Activated T-helper 1 cell treated with anti-CD3 and anti-CD28 coated beads, Interleukin-12 subunit alpha, Interleukin-12 subunit beta, Interleukin-2, Interleukin-4 antibody, amounts not matched to agents 30 ng/mL and 10 ng/mL and 1 ng/mL, durations not matched to agents 14 hours and 24 hours and 36 hours (primary cell): Measurements from ENCODE around the gene IQSEC1. TPM values are rescaled to one million over a fixed set of nuclear protein-coding genes. Genes with fewer than 3 reads are reported as not detected.

Source experiments
- DNase-seq: peaks from one replicate; pipeline ENCODE4 v3.0.0; 2021; ENCODE audit warnings: low spot score
- H3K27ac Mint-ChIP-seq: one replicate; pipeline ENCODE4 v1.8.0; 2021; ENCODE audit warnings: mild to moderate bottlenecking, mixed read lengths
- H3K27me3 Mint-ChIP-seq: one replicate; pipeline ENCODE4 v1.8.0; 2022; ENCODE audit warnings: mild to moderate bottlenecking, moderate library complexity, mixed read lengths; ENCODE audit not compliant: insufficient read depth
- H3K36me3 Mint-ChIP-seq: one replicate; pipeline ENCODE4 v1.8.0; 2021; ENCODE audit warnings: low read depth, mixed read lengths
- H3K4me1 Mint-ChIP-seq: one replicate; pipeline ENCODE4 v1.8.0; 2021; ENCODE audit warnings: low read depth, mixed read lengths
- H3K4me3 Mint-ChIP-seq: one replicate; pipeline ENCODE4 v1.8.0; 2021; ENCODE audit warnings: mild to moderate bottlenecking, moderate library complexity, mixed read lengths
- H3K9me3 Mint-ChIP-seq: one replicate; pipeline ENCODE4 v1.8.0; 2021; ENCODE audit warnings: mixed read lengths
- intact Hi-C: fragments of 100-400 bp; cut with micrococcal nuclease; formaldehyde crosslinking; loops from one replicate; pipeline ENCODE4 v1.15.1; 2024
- total RNA-seq: library from RNA; stranded (reverse); gene quantifications from 2 replicates; pipeline ENCODE4 v1.2.3, GENCODE V29; 2022

IQSEC1 gene
- 24.9 and 31.4 TPM in 2 replicates for total RNA-seq

DNA sequence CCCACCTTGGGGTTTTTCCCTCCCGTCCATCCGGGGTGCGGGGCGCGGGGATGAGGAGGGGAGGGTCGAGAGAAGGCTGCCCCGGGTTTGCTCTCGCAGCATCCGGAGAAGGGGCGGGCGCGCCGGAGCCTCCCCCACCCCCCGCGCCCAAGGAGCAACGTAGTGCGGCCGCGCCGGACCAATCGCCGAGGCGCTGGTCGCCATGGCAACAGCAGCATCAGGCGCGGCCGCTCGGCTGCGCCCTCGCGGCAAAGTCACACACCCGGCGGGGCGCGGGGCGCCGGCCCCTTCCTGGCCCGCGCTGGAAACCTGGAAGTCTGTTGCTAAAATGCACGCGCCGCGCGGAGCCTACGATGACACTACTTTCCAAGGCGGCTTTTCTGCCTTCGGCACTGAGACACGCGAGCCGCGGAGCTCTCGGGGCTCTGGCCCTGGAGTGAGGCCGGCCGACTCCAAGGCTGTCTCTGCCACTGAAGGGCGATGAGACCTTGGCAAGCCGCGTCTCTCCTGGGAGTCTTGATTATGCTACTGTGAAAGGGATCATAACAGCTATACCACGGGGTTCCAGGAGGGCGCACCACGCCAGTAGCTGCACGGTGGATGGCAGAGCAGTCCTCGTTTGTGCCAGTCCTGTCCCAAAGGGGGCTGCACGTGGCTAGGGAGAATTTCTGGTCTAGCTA lies at the start of gene IQSEC1:
Gene IQSEC1, minus strand, starts transcription at position 104 of the 680 bp plus-strand sequence. CDS start 415 bp downstream, outside the sequence.
- Mint-ChIP-seq H3K9me3 (no peaks in the 10 kb centered on the region), H3K27ac (peak within 1 kb of the TSS; percentile 68), H3K27me3 (peaks cover 33% of the 10 kb centered on the region), H3K4me1 (peaks cover 28% of the 10 kb centered on the region), H3K36me3 (peaks cover 2% of the 10 kb centered on the region), H3K4me3 (peak within 1 kb of the TSS; percentile 84)
- DNase-seq: peak; percentile 71
- intact Hi-C loops: loop anchor here (1.0 to 5.0 kb wide), 4 partner anchors 58 to 106 kb away; no protein-coding TSS in a partner anchor

DNA sequence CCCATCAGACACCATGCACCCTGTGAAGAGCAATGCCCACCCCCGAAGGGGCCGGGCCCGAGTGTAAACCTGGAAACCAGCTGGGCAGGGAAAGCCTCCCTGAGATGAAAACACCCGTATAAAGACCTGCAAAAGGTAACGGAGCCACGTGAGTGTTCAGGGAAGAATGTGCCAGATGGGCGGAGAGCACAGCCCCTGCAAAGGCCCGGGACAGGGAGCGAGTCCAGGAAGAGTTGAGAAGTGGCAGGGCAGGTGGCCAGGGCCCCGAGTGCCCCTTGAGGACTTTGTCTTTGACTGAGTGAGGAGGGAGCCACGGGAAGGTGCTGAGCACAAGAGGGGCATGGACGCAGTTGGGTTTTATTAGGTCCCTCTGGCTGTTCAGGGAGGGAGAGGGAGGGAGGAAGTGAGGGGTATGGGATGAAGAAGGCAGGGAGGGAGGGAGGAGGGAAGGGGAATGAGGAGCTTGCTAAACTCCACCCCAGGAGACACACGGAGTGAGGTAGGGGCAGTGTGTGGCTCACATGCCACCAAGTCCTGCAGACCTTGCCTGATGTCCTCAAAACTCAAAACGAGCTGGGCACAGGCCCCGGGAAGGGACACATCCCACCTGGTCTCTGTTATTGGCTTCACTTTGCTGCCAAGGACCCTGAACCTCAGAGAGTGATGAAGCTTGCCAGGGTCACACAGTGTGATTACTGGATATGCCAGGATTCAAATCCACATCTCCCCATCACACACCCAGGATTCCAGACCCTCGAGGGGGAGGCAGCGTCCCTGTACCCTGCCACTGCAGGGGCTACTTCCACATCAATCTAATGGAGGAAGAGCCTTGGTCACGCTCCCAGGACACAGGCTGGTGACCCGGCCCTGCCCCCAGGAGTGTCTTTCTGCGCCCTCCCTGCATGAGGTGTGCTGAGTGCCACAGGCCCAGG lies 49.1 kb upstream of the IQSEC1 start:
- no peaks in the 10 kb centered on the region for H3K4me1 Mint-ChIP-seq
- H3K27ac Mint-ChIP-seq: no peak overlapping the region
- no peaks in the 10 kb centered on the region for H3K9me3 Mint-ChIP-seq
- H3K27me3 Mint-ChIP-seq: no peaks in the 10 kb centered on the region
- DNase-seq: no peak
- H3K36me3 Mint-ChIP-seq: no peaks in the 10 kb centered on the region
- no peak overlapping the region for H3K4me3 Mint-ChIP-seq
- intact Hi-C loops: no loop called here

DNA sequence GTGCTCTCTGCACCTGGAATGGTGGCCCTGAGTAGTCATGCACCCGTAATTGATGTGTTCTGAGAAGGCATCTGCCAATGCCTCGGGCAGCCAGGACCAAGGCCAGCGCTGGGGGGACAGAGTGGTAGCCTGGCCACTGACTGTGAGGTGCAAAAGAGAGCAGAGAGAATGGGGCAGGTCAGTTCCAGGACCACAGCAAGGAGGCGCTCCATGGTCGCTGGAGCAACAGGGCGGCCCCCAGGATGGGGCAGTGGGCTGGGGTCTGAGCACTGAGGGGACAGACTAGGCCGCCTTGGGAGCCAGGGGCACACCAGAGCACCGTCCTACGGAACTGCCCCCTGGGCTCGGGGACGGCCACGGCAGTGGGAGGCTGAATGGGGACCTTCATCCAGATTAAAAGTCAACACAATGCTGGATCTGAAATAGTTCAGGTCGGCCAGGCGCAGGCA lies 48.3 kb upstream of the IQSEC1 start:
- no peaks in the 10 kb centered on the region for H3K4me1 Mint-ChIP-seq
- no peak overlapping the region for H3K27ac Mint-ChIP-seq
- intact Hi-C loops: no loop called here
- no peak overlapping the region for H3K4me3 Mint-ChIP-seq
- no peaks in the 10 kb centered on the region for H3K9me3 Mint-ChIP-seq
- no peaks in the 10 kb centered on the region for H3K36me3 Mint-ChIP-seq
- H3K27me3 Mint-ChIP-seq: no peaks in the 10 kb centered on the region
- DNase-seq: no peak

DNA sequence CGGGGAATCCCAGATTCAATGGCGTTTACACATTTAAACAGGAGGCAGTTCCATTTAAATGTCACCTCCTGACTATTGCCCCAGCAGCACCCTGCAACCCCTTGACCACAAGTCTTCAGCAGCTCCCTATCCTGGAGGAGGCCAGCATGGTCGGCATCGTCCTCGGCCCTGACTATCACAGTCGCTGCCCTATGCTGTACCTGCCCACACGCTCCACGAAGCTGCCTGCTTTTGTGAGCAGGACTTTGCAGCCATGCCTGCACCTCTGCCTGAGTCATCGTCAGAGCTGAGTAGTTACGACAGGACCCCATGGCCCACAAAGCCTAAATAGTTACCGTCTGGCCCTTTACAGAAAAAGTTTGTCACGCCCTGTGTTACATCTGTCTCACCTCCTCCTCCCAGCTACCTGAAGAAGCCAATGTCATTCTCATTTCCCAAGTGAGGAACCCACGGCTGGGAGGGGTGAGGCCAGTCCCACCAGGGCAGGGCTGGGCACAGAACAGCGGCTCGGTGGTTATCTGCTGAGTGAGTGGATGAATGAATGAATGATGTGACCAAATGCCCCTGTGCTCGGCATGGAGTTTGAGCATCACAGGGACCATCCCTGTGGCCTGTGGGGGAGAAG lies 47.8 kb upstream of the IQSEC1 start:
- intact Hi-C loops: no loop called here
- H3K36me3 Mint-ChIP-seq: no peaks in the 10 kb centered on the region
- no peak overlapping the region for H3K4me3 Mint-ChIP-seq
- H3K27me3 Mint-ChIP-seq: no peaks in the 10 kb centered on the region
- no peaks in the 10 kb centered on the region for H3K4me1 Mint-ChIP-seq
- no peaks in the 10 kb centered on the region for H3K9me3 Mint-ChIP-seq
- H3K27ac Mint-ChIP-seq: no peak overlapping the region
- DNase-seq: no peak

DNA sequence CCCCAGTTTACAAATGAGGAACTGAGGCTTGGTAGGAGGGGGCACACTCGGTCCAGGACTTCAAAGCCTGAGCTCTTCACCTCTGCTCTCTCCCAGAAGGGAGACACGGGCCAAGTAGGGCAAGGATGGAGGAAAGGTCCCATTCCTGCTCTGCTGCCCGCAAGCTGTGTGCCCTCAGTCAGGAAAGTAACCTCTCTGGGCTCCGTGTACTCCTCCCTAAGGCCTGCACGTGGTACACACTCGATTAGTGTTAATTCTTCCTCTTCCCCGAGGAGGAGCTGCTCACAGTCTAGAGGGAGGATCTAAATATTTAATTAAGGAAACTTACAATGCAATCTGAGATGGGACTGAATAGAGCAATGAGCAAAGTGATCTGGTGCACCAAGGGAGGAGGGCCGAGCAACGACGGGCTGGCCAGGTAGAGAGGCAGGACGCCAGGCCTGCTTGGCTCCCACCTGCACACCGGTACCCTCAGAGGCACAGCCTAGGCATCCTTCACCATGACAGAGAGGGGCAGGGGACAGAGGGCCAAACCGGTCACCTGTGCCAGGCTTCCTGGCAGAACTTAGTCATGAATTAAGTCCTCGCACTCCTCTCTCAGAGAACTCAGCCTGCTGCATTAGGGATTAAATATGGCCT lies 47.2 kb upstream of the IQSEC1 start:
- H3K4me3 Mint-ChIP-seq: no peak overlapping the region
- no peaks in the 10 kb centered on the region for H3K4me1 Mint-ChIP-seq
- no peaks in the 10 kb centered on the region for H3K36me3 Mint-ChIP-seq
- H3K27ac Mint-ChIP-seq: no peak overlapping the region
- DNase-seq: no peak
- intact Hi-C loops: no loop called here
- H3K27me3 Mint-ChIP-seq: no peaks in the 10 kb centered on the region
- H3K9me3 Mint-ChIP-seq: no peaks in the 10 kb centered on the region

DNA sequence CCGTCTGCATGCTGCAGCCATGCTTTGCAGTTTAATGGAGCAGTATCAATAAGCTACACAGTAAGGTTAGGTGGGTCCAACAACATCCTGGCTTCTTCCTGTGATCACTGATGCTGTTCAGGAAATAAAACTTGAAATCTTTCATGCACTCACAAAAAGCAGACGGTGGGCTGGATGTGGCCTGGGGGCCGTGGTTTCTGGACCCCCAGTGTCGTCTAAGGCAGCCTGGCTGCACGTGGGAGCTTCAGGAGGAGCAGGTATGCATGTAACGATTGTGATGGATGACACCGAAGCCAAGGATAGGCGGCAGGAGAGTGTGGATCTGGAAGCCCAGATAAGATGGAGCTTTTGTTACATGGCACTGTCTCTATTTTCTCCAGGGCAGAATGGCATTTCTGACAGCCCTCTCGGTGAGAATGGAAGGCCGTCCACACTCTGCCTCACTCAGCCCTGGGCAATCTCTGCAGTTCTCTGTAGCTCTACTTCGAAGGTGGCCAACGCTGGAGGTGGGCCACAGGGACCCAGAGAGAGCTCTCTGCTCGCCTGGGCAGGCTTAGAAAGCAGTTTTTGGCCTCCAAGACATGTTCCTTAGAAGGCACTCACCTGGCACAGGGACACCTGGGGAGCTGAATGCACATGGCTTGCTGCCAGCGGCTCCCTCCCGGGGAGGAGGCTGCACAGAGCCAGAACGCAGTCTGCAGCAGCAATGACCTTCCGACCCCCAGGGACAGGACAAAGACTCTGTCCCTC lies 46.4 kb upstream of the IQSEC1 start:
- H3K27me3 Mint-ChIP-seq: peaks cover 3% of the 10 kb centered on the region
- no peak overlapping the region for H3K4me3 Mint-ChIP-seq
- H3K4me1 Mint-ChIP-seq: no peaks in the 10 kb centered on the region
- intact Hi-C loops: no loop called here
- H3K9me3 Mint-ChIP-seq: no peaks in the 10 kb centered on the region
- DNase-seq: no peak
- H3K27ac Mint-ChIP-seq: no peak overlapping the region
- no peaks in the 10 kb centered on the region for H3K36me3 Mint-ChIP-seq

DNA sequence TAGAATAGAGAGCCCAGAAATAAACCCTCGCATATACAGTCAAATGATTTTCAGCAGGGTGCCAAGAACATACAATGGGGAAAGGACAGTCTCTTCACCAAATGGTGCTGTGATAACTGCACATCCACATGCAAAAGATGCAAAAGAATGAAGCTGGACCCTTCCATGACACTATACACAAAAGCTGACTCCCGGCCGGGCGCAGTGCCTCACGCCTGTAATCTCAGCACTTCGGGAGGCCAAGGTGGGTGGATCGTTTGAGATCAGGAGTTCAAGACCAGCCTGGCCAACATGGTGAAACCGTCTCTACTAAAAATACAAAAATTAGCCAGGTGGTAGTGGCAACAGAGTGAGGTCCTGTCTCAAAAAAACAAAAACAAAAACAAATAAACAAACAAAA lies 43.2 kb upstream of the IQSEC1 start:
- Mint-ChIP-seq H3K9me3 (no peaks in the 10 kb centered on the region), H3K36me3 (no peaks in the 10 kb centered on the region), H3K27me3 (peaks cover 4% of the 10 kb centered on the region), H3K4me1 (no peaks in the 10 kb centered on the region), H3K27ac (no peak overlapping the region), H3K4me3 (no peak overlapping the region)
- DNase-seq: no peak
- intact Hi-C loops: no loop called here

DNA sequence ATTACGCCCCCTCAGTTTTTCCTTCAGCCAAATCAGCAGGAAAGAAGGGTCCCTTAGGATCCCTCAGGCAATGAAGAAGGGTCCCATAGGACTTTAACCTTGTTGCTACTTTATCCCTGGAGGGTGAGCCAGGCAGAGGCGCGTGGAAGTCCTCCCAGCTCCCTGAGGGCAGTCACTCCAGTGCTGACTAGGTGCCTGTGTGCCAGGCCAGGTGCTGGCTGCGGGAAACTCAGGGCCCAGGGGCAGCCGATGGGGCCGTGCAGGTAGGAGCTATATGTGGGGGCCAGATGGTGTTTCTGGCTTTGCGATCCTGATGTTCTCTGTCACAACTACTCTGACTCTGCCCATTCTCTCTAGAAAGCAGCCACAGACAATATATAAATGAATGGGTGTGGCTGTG lies 42.8 kb upstream of the IQSEC1 start:
- no peak for DNase-seq
- Mint-ChIP-seq H3K27me3 (peaks cover 4% of the 10 kb centered on the region), H3K4me3 (no peak overlapping the region), H3K36me3 (no peaks in the 10 kb centered on the region), H3K9me3 (no peaks in the 10 kb centered on the region), H3K4me1 (no peaks in the 10 kb centered on the region), H3K27ac (no peak overlapping the region)
- intact Hi-C loops: no loop called here

DNA sequence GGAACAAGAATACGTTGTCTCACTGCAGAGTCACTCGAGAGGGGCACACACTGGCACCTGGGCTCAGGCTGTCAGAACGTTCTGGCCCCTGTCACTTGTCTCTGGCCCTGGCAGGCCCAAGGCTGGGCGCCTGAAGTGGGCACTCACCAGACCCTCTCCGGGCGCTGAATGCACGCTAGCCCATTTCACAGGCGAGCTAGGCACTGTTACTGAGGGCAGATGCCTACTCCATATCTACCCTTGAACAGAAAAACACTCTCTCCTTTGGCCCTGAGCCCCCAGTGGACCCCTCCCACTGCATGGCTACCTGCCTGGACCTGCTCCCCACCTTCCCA lies 42.3 kb upstream of the IQSEC1 start:
- Mint-ChIP-seq H3K4me3 (no peak overlapping the region), H3K4me1 (peaks cover 4% of the 10 kb centered on the region), H3K27me3 (peaks cover 4% of the 10 kb centered on the region), H3K27ac (no peak overlapping the region), H3K36me3 (no peaks in the 10 kb centered on the region), H3K9me3 (no peaks in the 10 kb centered on the region)
- intact Hi-C loops: no loop called here
- DNase-seq: no peak

DNA sequence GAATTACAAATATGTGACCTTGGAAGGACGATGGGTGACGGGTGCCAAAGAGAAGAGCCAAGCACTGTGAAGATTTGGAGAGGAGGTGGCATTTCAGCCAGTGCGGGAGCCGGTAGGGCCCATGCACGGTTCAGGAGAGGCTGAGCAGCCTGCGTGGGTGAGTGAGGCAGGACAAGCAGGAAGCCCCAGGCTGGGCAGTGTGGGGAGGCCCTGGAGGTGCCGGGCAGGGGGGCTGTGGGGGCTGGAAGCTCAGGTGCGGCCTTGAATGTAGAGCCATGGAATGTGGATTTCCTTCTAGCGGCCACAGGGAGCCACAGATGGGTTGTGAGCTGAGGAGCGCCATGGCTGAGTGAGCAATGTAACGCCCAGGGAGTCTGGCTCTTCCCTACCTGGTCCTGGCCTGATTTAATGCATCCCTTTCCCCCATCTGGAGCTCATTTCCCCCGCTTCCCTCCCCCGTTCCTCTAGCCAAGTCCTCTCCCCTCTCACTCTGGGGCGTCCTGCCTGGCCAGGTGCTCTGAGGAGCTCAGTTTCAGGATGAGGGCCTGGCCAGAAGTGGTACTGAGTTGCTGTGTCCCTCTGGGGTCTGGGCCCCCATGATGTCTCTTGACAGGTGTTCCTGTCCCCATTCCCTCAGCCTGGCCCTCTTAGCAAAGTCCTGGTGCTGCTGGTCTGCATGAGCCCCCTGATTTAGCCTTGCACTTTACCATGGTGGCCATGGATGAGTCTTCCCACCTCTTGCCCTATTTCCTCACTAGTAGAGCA lies 41.8 kb upstream of the IQSEC1 start:
- Mint-ChIP-seq H3K4me3 (no peak overlapping the region), H3K4me1 (peaks cover 7% of the 10 kb centered on the region), H3K36me3 (no peaks in the 10 kb centered on the region), H3K27me3 (peaks cover 4% of the 10 kb centered on the region), H3K27ac (no peak overlapping the region), H3K9me3 (no peaks in the 10 kb centered on the region)
- DNase-seq: no peak
- intact Hi-C loops: no loop called here

DNA sequence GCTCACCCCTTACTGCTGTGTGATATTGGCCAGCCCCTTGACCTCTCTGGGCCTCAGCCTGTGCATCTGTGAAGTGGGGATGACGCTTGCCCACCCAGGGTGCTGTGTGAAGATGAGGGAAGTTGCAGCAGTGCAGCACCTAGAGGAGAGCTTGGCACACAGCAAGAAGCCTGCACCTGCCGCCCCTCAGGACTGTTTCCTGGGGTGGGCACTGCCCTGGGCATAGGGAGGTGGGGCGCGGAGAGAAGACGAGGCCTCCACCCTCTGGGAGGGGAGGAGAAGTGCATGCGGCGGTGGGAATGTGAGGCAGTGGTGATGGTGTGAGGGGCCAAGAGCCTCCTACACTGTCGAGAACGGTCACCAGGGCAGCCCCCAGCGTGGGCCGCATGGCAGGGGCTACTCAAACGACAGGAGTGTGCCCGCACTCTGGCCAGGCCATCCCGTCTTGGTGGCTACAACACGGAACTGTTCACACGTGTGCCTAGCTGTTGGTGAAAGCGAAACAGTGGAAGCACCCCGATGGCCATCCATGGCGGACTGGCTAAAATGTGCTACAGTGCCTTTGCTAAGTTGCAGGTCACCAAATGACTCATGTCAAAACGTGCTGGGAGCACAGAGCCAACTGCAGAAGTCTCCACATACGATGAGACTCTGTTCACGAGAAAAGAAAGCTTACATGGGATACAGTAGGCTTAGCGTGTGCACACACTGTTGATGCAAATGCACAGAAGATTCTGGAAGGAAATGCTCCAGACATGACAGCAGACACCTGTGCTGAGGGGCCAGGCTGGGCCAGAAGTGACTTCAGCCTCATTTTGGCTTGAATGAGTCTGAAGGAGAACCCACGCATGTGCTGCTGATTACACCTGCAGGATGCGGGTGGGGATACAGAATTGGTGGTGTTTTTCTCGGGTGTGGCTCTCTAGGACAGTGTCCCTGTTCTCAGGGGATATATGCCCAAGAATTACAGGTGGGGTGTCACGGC lies 40.4 kb upstream of the IQSEC1 start:
- Mint-ChIP-seq H3K9me3 (no peaks in the 10 kb centered on the region), H3K36me3 (no peaks in the 10 kb centered on the region), H3K27me3 (peaks cover 4% of the 10 kb centered on the region), H3K27ac (no peak overlapping the region), H3K4me1 (peaks cover 7% of the 10 kb centered on the region), H3K4me3 (no peak overlapping the region)
- intact Hi-C loops: no loop called here
- no peak for DNase-seq
